Upper lobe of right lung (tissue), 1 donor: ENCODE measurements around the gene MAP4K2. TPM values are rescaled to one million over a fixed set of nuclear protein-coding genes. Genes with fewer than 3 reads are reported as not detected.

Experiments used
- ATAC-seq: fragments of 200-7000 bp; cut with Tn5 transposase; one replicate; pipeline ENCODE4 v1.9.1; 2020; ENCODE audit warnings: mild to moderate bottlenecking, moderate library complexity
- DNase-seq: peaks from one replicate; pipeline ENCODE4 v3.0.0-alpha.2; 2020
- H3K27ac ChIP-seq: fragments of 200-600 bp; one replicate; pipeline ENCODE4 v1.8.0; 2022
- H3K27me3 ChIP-seq: fragments of 200-600 bp; one replicate; pipeline ENCODE4 v1.8.0; 2022; ENCODE audit warnings: mild to moderate bottlenecking
- H3K36me3 ChIP-seq: fragments of 200-600 bp; one replicate; pipeline ENCODE4 v1.8.0; 2022
- H3K4me1 ChIP-seq: fragments of 200-600 bp; one replicate; pipeline ENCODE4 v1.8.0; 2022
- H3K4me3 ChIP-seq: fragments of 200-600 bp; one replicate; pipeline ENCODE4 v1.8.0; 2022; ENCODE audit warnings: mild to moderate bottlenecking
- H3K9me3 ChIP-seq: fragments of 200-600 bp; one replicate; pipeline ENCODE4 v1.8.0; 2022
- intact Hi-C: fragments of 100-400 bp; cut with DNase I; formaldehyde crosslinking; loops from one replicate; pipeline ENCODE4 v1.11.0; 2022
- total RNA-seq: library from RNA; stranded (reverse); fragmentation: NEBNext Ultra II Directional; extraction: Animal tissue kit (Norgen Biotek cat#: 25700); gene quantifications from one replicate; pipeline ENCODE4 v1.2.1, GENCODE V29; 2021
- TF ChIP-seq, protein P1 (sequence below): fragments of 200-600 bp; IDR thresholded peaks from one replicate; pipeline ENCODE4 v1.8.0; 2022; ENCODE audit warnings: antibody characterized with exemption
- donor health status: DM: no; HTN: yes; CAD: no; lungs with severe emphysema.

The MAP4K2 gene
- total RNA-seq, 1 donor from 2014 or later, result 28.9 TPM

- Histone ChIP-seq H3K36me3 (peaks cover 18% of the 10 kb centered on the region), H3K4me1 (peaks cover 17% of the 10 kb centered on the region), H3K27ac (no peak overlapping the region), H3K4me3 (no peak overlapping the region), H3K27me3 (no peaks in the 10 kb centered on the region), H3K9me3 (no peaks in the 10 kb centered on the region)
- TF ChIP-seq, protein P1, sequence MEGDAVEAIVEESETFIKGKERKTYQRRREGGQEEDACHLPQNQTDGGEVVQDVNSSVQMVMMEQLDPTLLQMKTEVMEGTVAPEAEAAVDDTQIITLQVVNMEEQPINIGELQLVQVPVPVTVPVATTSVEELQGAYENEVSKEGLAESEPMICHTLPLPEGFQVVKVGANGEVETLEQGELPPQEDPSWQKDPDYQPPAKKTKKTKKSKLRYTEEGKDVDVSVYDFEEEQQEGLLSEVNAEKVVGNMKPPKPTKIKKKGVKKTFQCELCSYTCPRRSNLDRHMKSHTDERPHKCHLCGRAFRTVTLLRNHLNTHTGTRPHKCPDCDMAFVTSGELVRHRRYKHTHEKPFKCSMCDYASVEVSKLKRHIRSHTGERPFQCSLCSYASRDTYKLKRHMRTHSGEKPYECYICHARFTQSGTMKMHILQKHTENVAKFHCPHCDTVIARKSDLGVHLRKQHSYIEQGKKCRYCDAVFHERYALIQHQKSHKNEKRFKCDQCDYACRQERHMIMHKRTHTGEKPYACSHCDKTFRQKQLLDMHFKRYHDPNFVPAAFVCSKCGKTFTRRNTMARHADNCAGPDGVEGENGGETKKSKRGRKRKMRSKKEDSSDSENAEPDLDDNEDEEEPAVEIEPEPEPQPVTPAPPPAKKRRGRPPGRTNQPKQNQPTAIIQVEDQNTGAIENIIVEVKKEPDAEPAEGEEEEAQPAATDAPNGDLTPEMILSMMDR, result no peak
- DNase-seq, result no peak
- ATAC-seq, result no peak
- intact Hi-C loops, result no loop called here
Measured at GRCh38 chr11:64799256-64799622, 3.8 kb downstream of the MAP4K2 start.

DNA sequence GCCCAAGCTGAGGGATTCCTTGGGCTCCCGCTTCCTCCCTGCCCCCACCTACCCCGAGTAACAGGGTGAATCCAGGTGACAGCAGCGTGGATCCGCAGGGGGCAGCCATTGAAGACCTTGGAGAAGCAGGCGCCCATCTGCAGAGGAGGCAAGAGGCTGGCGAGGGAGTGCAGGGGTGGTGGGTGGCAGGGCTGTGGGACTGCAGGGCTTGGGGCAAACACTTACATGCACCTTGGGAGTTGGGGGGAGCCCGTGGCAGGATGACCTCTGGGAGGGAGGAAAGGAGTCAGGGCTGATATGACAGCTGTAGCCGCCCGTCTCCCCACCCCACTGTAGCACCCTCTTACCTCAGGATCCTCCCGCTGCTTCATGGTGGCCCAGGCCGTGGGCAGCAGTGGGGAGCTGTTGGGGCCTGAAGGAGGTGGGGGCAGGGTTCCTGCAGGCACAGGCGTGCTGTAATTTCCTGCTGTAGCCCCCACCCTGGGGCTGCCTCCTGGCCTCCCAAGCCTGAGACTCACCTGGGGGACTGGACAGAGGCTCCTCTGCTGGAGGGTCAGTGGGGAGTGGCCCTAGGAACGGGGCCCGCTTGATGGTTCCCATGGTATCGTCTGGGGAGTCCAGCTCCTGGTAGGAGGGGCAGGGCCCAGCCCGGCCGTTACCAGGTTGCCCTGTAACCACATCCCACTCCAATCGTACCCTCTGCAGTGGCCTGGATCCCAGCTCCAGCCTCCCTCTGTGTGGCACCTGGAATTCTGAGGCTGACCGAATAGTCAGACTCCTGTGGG lies 6.1 kb downstream of the MAP4K2 start:
- Histone ChIP-seq H3K36me3 (peaks cover 17% of the 10 kb centered on the region), H3K4me3 (no peak overlapping the region), H3K4me1 (peaks cover 11% of the 10 kb centered on the region), H3K27me3 (no peaks in the 10 kb centered on the region), H3K9me3 (no peaks in the 10 kb centered on the region), H3K27ac (no peak overlapping the region)
- DNase-seq (no peak), ATAC-seq (no peak)
- TF ChIP-seq, protein P1, result no peak
- intact Hi-C loops, result no loop called here

DNA sequence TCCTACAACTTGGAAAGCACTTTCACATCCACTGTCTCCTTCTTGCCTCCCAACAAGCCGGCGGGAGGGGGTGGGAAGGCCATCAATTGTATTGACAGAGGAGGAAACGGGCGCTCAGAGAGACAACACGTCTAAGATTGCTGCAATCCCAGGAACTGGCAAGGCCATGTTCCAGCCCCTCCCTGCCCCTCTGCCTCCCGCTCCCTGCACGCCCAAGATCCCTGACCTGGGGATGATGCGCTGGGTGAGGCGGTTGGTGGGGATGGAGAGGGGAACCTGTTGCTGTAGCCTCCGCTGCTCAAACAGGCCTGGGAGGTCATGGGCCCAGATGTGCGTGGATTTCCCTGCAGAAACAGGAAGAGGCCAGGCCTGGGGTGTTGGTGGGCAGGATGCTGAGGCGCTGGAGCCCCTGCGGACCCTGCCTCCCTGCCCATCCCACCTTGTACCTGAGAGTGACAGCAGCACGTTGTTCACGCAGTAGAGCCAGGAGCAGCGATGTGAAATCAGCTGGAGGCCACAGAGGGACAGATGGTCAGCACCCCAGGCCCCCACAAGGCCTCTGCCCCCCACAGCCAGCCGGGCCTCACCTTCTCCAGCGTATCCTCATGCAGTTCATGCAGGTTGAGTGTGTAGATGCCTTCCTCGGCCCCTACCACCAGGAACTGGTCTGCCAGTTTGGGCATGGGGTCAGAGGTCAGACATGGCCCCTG lies 6.8 kb downstream of the MAP4K2 start:
- H3K27me3 ChIP-seq, result no peaks in the 10 kb centered on the region
- TF ChIP-seq, protein P1, result no peak
- ATAC-seq (no peak), DNase-seq (peak; percentile 59)
- H3K36me3 ChIP-seq, result peaks cover 17% of the 10 kb centered on the region
- intact Hi-C loops, result no loop called here
- H3K4me1 ChIP-seq, result peaks cover 7% of the 10 kb centered on the region
- H3K4me3 ChIP-seq, result no peak overlapping the region
- H3K9me3 ChIP-seq, result no peaks in the 10 kb centered on the region
- no peak overlapping the region for H3K27ac ChIP-seq

DNA sequence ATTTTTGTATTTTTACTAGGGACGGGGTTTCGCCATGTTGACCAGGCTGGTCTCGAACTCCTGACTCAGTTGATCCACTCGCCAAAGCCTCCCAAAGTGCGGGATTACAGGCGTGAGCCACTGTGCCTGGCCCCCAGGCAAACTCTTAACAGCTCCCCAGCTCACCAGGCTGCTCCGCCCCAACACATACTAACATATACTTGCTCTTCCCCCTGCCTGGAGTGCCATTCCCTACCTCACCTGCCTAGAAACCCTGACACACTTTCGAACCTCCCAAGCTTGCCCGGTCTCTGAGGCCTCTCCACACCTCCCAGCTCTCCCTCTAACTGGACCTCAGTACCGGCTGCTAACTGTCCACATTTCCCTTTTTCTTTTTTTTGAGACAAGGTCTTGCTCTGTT lies 8.5 kb downstream of the MAP4K2 start:
- no peaks in the 10 kb centered on the region for H3K9me3 ChIP-seq
- peak; percentile 22 for DNase-seq
- no peak overlapping the region for H3K27ac ChIP-seq
- H3K27me3 ChIP-seq, result no peaks in the 10 kb centered on the region
- TF ChIP-seq, protein P1, result no peak
- peaks cover 7% of the 10 kb centered on the region for H3K4me1 ChIP-seq
- no peak for ATAC-seq
- intact Hi-C loops, result no loop called here
- no peak overlapping the region for H3K4me3 ChIP-seq
- peaks cover 25% of the 10 kb centered on the region for H3K36me3 ChIP-seq

- no peaks in the 10 kb centered on the region for H3K9me3 ChIP-seq
- H3K27ac ChIP-seq, result peak overlapping the region; percentile 11
- intact Hi-C loops, result no loop called here
- peaks cover 7% of the 10 kb centered on the region for H3K4me1 ChIP-seq
- no peak overlapping the region for H3K4me3 ChIP-seq
- H3K36me3 ChIP-seq, result peaks cover 29% of the 10 kb centered on the region
- TF ChIP-seq, protein P1, result no peak
- H3K27me3 ChIP-seq, result no peaks in the 10 kb centered on the region
- DNase-seq (peak; percentile 51), ATAC-seq (no peak)
Measured at GRCh38 chr11:64793271-64794160, 9.5 kb downstream of the MAP4K2 start.
